AG04450 (cell line): ENCODE measurements around the gene HLA-DRA. TPM values are rescaled to one million over a fixed set of nuclear protein-coding genes. Genes with fewer than 3 reads are reported as not detected.
"Not testable (repeated sequence)": the region's sequence is repeated elsewhere in the genome, so short reads cannot be mapped to it uniquely, and the experiment has no call there.

Source experiments
- CTCF ChIA-PET: fragments of 300-600, 350-600 bp; formaldehyde crosslinking; extraction: SDS; loops from one replicate; lab custom pipeline; 2022; ENCODE audit warnings: antibody characterized with exemption, inconsistent platforms; lab: Charles Lee
- POLR2A ChIA-PET: fragments of 350-600 bp; formaldehyde crosslinking; extraction: SDS; loops from one replicate; lab custom pipeline; 2021; ENCODE audit warnings: antibody characterized with exemption, inconsistent platforms; lab: Yijun Ruan, JAX
- DNase-seq: peaks from one replicate; pipeline ENCODE4 v3.0.0-alpha.2; 2011; ENCODE audit warnings: low read depth, low spot score
- H3K27ac ChIP-seq: one replicate; pipeline ENCODE4 v1.5.1; 2012; ENCODE audit warnings: low read depth, low read length, control low read depth
- H3K27me3 ChIP-seq: one replicate; pipeline ENCODE4 v1.6.0; 2012; ENCODE audit warnings: low read length; ENCODE audit not compliant: control insufficient read depth, insufficient read depth
- H3K4me3 ChIP-seq: 2 replicates; pipeline ENCODE4 v1.5.1; 2011; ENCODE audit warnings: mild to moderate bottlenecking, low read depth, low read length, control low read depth
- H3K9me3 ChIP-seq: 2 replicates; pipeline ENCODE4 v1.5.1; 2012; ENCODE audit warnings: low read length; ENCODE audit not compliant: control insufficient read depth, insufficient read depth
- polyA plus RNA-seq: library from polyadenylated mRNA; depleted of rRNA; stranded (reverse); fragments of >200 nt; gene quantifications from 2 replicates; pipeline ENCODE4 v1.2.3, GENCODE V29; 2011
- TF ChIP-seq, protein P1 (sequence below): IDR thresholded peaks from 2 replicates; pipeline ENCODE4 v1.5.1; 2011; ENCODE audit warnings: low read depth, low read length, control low read depth, inconsistent platforms

HLA-DRA gene
- polyA plus RNA-seq, 1 experiment: not detected

- Histone ChIP-seq H3K9me3 (no peaks in the 10 kb centered on the region), H3K27ac (no peak overlapping the region), H3K27me3 (peaks cover 2% of the 10 kb centered on the region), H3K4me3 (no peak overlapping the region)
- TF ChIP-seq, protein P1, sequence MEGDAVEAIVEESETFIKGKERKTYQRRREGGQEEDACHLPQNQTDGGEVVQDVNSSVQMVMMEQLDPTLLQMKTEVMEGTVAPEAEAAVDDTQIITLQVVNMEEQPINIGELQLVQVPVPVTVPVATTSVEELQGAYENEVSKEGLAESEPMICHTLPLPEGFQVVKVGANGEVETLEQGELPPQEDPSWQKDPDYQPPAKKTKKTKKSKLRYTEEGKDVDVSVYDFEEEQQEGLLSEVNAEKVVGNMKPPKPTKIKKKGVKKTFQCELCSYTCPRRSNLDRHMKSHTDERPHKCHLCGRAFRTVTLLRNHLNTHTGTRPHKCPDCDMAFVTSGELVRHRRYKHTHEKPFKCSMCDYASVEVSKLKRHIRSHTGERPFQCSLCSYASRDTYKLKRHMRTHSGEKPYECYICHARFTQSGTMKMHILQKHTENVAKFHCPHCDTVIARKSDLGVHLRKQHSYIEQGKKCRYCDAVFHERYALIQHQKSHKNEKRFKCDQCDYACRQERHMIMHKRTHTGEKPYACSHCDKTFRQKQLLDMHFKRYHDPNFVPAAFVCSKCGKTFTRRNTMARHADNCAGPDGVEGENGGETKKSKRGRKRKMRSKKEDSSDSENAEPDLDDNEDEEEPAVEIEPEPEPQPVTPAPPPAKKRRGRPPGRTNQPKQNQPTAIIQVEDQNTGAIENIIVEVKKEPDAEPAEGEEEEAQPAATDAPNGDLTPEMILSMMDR: no peak
- ChIA-PET POLR2A (no interaction called here), CTCF (no interaction called here)
- no peak for DNase-seq
Observed at GRCh38 chr6:32472781-32473375, 33.2 kb downstream of the HLA-DRA start.

DNA sequence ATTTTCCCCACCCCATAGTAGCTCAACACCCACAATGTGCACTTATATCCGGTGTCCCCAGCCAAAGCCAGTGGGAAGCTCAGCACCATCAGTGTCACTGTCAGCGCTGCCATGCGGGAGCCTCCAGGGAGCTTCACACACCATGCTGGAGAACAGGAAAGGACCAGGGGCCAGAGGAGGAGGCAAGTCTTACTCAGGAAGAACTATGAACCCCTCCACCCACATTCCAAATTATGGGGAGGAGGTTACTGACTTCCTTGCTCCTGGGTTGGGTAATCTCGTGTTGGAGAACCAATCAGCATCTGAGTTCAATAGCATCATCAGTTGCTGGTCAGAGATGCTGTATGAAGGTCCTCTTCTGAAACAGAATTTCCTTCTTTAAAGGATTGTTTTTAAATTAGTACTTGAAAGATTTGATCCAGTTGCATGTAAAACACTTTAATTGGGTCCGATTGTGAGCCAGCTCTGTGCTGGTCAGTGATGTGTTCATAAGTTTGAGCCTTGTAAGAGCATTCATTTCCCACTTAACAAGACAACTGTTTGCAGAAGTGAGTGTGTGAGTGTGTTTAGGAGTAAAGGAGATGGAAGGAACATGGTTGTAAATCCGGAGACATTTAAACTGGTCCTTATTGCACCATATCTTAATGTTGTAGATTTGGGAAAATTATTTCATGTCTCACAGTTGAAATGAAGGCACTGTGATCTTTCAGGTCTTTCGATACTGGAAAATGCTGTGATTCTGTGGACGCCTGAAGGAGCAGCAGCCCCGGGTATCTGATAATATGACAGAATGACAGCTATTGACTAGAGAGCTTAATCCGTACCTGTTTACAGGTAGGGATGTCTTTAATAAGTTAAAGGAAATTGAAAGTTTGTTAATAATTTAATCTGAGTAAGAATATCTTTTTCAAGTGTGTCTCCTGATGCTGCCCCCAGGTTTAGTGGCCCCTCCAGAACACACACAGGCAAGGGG, 34.0 kb downstream of the HLA-DRA start:
- H3K27me3 ChIP-seq, DNase-seq, H3K27ac ChIP-seq, H3K9me3 ChIP-seq, H3K4me3 ChIP-seq, CTCF ChIA-PET, POLR2A ChIA-PET: not testable (repeated sequence)

DNA sequence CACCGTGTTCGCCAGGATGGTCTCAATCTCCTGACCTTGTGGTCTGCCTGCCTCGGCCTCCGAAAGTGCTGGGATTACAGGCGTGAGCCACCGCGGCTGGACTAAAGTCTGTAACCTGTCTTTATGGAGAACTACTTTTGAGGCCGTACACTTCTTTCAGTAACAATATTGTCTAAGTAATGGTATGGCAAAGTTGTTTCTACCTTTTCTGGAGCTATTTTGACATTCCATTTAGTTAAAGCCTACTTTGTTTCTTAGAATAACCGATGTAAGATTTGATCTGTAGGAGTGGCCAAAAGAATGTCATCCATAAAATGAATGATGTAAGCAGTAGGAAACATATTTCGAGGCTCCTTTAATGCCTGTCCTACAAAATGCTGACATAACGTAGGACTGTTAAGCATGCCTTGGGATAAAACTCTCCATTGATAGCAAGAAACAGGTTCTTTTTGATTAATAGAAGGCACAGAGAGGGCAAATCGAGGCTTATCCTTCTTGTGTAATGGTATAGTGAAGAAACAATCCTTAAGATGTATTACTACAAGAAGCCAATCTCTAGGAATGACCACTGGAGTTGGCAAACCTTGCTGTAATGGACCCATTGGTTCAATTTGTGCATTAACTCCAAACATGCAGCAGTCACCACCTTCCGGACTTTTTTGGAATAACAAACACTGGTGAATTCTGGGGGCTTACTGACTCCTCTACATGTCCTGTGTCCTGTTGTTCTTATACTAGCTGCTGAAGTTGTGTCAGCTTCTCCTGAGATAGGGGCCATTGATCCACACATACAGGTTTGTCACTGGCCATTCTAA, 35.9 kb downstream of the HLA-DRA start:
- TF ChIP-seq, protein P1: no peak
- DNase-seq: no peak
- H3K27me3 ChIP-seq: peaks cover 2% of the 10 kb centered on the region
- ChIA-PET CTCF (interaction anchor here (0.5 kb wide), 1 partner anchor 521 kb away, joined by 4 read pairs; no protein-coding TSS in a partner anchor), POLR2A (no interaction called here)
- no peak overlapping the region for H3K27ac ChIP-seq
- no peaks in the 10 kb centered on the region for H3K9me3 ChIP-seq
- H3K4me3 ChIP-seq: no peak overlapping the region

DNA sequence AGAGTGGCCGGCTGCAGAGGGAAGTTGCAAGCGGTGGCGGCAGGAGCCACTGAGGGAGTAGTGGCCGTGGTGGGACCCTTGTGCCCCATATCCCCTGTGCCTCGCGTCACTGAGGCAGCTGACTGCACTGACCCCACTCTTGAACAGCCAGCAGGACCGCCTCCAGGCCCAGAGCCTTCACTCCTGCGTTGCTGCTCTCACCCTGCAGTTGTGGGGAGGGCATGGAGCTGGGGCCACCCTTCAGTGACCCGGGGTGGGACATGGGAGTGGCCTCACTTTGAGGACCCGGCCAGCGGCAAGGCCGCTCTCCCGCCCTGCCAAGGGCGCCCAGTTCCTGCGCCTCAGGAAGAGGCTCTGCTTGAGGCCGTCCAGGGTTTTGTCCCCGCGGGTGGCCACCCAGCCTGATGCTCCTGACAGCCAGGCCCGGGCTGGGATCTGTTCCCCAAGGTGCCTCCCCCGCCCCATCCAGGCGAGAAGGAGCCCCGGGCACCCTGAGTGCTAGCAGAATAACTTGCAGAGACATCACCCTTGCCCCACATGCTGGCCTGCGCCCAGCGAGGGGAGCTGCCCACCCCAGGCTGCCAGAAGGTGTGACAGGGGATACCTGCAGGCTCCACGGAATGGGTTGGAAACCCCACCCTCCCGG, 44.4 kb downstream of the HLA-DRA start:
- DNase-seq: no peak
- POLR2A ChIA-PET: no interaction called here
- CTCF ChIA-PET: no interaction called here
- H3K27me3 ChIP-seq: no peaks in the 10 kb centered on the region
- TF ChIP-seq, protein P1: no peak
- H3K9me3 ChIP-seq: no peaks in the 10 kb centered on the region
- no peak overlapping the region for H3K27ac ChIP-seq
- H3K4me3 ChIP-seq: no peak overlapping the region

GRCh38 chr6:32484614-32484998, 44.9 kb downstream of the HLA-DRA start:
- no peaks in the 10 kb centered on the region for H3K27me3 ChIP-seq
- H3K9me3 ChIP-seq: no peaks in the 10 kb centered on the region
- CTCF ChIA-PET: no interaction called here
- TF ChIP-seq, protein P1: no peak
- DNase-seq: no peak
- POLR2A ChIA-PET: no interaction called here
- H3K4me3 ChIP-seq: no peak overlapping the region
- no peak overlapping the region for H3K27ac ChIP-seq
